ENCODE data around the gene PTPA. TPM values are rescaled to one million over a fixed set of nuclear protein-coding genes. Genes with fewer than 3 reads are reported as not detected.
"Not testable (repeated sequence)": the region's sequence is repeated elsewhere in the genome, so short reads cannot be mapped to it uniquely, and the experiment has no call there.

Gene PTPA
- total RNA-seq, 1 experiment from 2014 or later: 62.7 TPM

DNA sequence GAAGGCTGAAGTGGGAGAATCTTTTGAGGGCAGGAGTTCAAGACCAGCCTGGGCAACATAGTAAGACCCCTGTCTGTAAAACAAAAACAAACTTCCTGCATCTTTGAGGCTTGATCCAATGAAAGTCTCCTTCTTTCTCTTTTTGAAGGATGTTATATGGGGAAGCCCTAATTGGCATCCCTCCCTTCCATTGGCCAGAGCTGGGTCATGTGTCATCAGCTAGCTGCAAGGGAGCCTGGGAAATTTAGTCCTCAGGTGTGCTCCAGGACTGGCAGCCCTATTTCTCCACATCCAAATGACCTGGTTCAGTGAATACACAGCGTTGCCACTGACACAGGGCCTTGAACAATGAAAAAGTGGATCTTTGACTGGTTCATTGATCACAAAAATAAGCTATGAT lies 75.8 kb downstream of the PTPA start:
- no peak for DNase-seq
- Histone ChIP-seq H4K20me1 (ENCODE audit: insufficient read depth, low read depth, low read length) (no peaks in the 10 kb centered on the region), H3K36me3 (ENCODE audit: insufficient read depth, low read length) (no peaks in the 10 kb centered on the region), H3K79me2 (ENCODE audit: low read length) (no peaks in the 10 kb centered on the region), H3K27ac (ENCODE audit: low read length) (no peak overlapping the region), H3K4me3 (ENCODE audit: low read length) (no peak overlapping the region), H3K4me1 (ENCODE audit: low read length) (no peaks in the 10 kb centered on the region), H3K9me3 (ENCODE audit: low read length) (no peaks in the 10 kb centered on the region), H3K27me3 (ENCODE audit: low read length) (no peaks in the 10 kb centered on the region), H2AFZ (ENCODE audit: low read length) (no peak overlapping the region), H3K4me2 (ENCODE audit: low read depth, low read length, poor library complexity, severe bottlenecking) (no peak overlapping the region), H3K9ac (ENCODE audit: low read length) (no peak overlapping the region), H3K9me2 (replicated peaks; ENCODE audit: insufficient read depth, low read length) (no peaks in the 10 kb centered on the region)

DNA sequence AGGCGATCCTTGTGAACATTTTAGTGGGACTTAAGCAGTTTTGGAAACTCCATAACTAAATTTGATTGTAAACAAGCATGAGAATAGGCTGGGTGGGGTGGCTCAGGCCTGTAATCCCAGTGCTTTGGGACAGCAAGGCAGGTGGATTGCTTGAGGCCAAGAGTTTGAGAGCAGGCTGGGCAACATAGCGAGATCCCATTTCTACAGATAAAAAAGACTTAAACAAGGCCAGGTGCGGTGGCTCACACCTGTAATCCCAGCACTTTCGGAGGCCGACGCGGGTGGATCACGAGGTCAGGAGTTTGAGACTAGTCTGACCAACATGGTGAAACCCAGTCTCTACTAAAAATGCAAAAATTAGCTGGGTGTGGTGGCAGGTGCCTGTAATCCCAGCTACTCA lies 78.8 kb downstream of the PTPA start:
- H3K4me2 ChIP-seq (ENCODE audit: low read depth, low read length, poor library complexity, severe bottlenecking); H3K9me2 ChIP-seq (replicated peaks; ENCODE audit: insufficient read depth, low read length); H3K9ac ChIP-seq (ENCODE audit: low read length): not testable (repeated sequence)

GRCh38 chr9:129191234-129191633 lies 80.0 kb downstream of the PTPA start:
- Histone ChIP-seq H3K9me2 (replicated peaks; ENCODE audit: insufficient read depth, low read length) (no peaks in the 10 kb centered on the region), H3K4me2 (ENCODE audit: low read depth, low read length, poor library complexity, severe bottlenecking) (no peak overlapping the region), H3K36me3 (ENCODE audit: insufficient read depth, low read length) (no peaks in the 10 kb centered on the region), H4K20me1 (ENCODE audit: insufficient read depth, low read depth, low read length) (no peaks in the 10 kb centered on the region), H2AFZ (ENCODE audit: low read length) (no peak overlapping the region), H3K79me2 (ENCODE audit: low read length) (no peaks in the 10 kb centered on the region), H3K9ac (ENCODE audit: low read length) (no peak overlapping the region), H3K4me1 (ENCODE audit: low read length) (no peaks in the 10 kb centered on the region), H3K9me3 (ENCODE audit: low read length) (no peaks in the 10 kb centered on the region), H3K27ac (ENCODE audit: low read length) (no peak overlapping the region), H3K4me3 (ENCODE audit: low read length) (no peak overlapping the region), H3K27me3 (ENCODE audit: low read length) (0 out of 2 replicates have a peak, but pooled peaks cover 4% of the 10 kb centered on the region)
- no peak for DNase-seq

More for the DNA sequence above, 78.8 kb downstream of the PTPA start:
- H3K27ac ChIP-seq (ENCODE audit: low read length); H3K4me3 ChIP-seq (ENCODE audit: low read length); H3K9me3 ChIP-seq (ENCODE audit: low read length); H3K27me3 ChIP-seq (ENCODE audit: low read length); DNase-seq; H3K36me3 ChIP-seq (ENCODE audit: insufficient read depth, low read length); H2AFZ ChIP-seq (ENCODE audit: low read length); H4K20me1 ChIP-seq (ENCODE audit: insufficient read depth, low read depth, low read length); H3K4me1 ChIP-seq (ENCODE audit: low read length); H3K79me2 ChIP-seq (ENCODE audit: low read length): not testable (repeated sequence)

DNA sequence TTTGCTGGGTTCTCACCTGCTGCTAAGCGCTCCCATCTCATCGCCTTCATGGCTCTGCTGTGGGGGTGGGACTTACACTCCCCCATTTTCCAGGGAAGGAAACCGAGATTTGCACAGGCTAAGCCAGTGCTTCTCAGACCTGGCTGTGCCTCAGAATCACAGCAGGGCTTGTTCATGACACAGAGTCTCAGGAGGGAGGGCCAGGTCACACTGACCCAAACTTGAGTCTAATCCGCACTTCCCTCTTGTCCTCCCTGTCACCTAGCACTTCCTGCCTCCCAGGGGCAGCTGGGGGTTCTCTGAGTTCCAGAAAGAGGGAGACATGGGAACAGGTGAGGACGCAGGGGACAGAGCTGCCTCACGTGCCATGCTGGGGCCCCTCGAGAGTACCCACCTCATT lies 82.4 kb downstream of the PTPA start:
- Histone ChIP-seq H3K27me3 (ENCODE audit: low read length) (0 out of 2 replicates have a peak, but pooled peaks cover 4% of the 10 kb centered on the region), H3K27ac (ENCODE audit: low read length) (no peak overlapping the region), H3K9me2 (replicated peaks; ENCODE audit: insufficient read depth, low read length) (no peaks in the 10 kb centered on the region), H3K4me2 (ENCODE audit: low read depth, low read length, poor library complexity, severe bottlenecking) (no peak overlapping the region), H3K36me3 (ENCODE audit: insufficient read depth, low read length) (no peaks in the 10 kb centered on the region), H3K9me3 (ENCODE audit: low read length) (no peaks in the 10 kb centered on the region), H3K9ac (ENCODE audit: low read length) (no peak overlapping the region), H3K4me3 (ENCODE audit: low read length) (no peak overlapping the region), H2AFZ (ENCODE audit: low read length) (no peak overlapping the region), H4K20me1 (ENCODE audit: insufficient read depth, low read depth, low read length) (no peaks in the 10 kb centered on the region), H3K79me2 (ENCODE audit: low read length) (no peaks in the 10 kb centered on the region), H3K4me1 (ENCODE audit: low read length) (no peaks in the 10 kb centered on the region)
- DNase-seq: no peak

- H3K9me2 ChIP-seq (replicated peaks; ENCODE audit: insufficient read depth, low read length): no peaks in the 10 kb centered on the region
- H3K79me2 ChIP-seq (ENCODE audit: low read length): no peaks in the 10 kb centered on the region
- H3K27ac ChIP-seq (ENCODE audit: low read length): no peak overlapping the region
- H2AFZ ChIP-seq (ENCODE audit: low read length): no peak overlapping the region
- no peaks in the 10 kb centered on the region for H4K20me1 ChIP-seq (ENCODE audit: insufficient read depth, low read depth, low read length)
- H3K4me3 ChIP-seq (ENCODE audit: low read length): no peak overlapping the region
- 0 out of 2 replicates have a peak, but pooled peaks cover 4% of the 10 kb centered on the region for H3K27me3 ChIP-seq (ENCODE audit: low read length)
- no peak overlapping the region for H3K9ac ChIP-seq (ENCODE audit: low read length)
- no peak overlapping the region for H3K4me2 ChIP-seq (ENCODE audit: low read depth, low read length, poor library complexity, severe bottlenecking)
- H3K9me3 ChIP-seq (ENCODE audit: low read length): no peaks in the 10 kb centered on the region
- H3K4me1 ChIP-seq (ENCODE audit: low read length): no peaks in the 10 kb centered on the region
- no peaks in the 10 kb centered on the region for H3K36me3 ChIP-seq (ENCODE audit: insufficient read depth, low read length)
- no peak for DNase-seq
Observed at GRCh38 chr9:129194221-129194620, 83.0 kb downstream of the PTPA start.

DNA sequence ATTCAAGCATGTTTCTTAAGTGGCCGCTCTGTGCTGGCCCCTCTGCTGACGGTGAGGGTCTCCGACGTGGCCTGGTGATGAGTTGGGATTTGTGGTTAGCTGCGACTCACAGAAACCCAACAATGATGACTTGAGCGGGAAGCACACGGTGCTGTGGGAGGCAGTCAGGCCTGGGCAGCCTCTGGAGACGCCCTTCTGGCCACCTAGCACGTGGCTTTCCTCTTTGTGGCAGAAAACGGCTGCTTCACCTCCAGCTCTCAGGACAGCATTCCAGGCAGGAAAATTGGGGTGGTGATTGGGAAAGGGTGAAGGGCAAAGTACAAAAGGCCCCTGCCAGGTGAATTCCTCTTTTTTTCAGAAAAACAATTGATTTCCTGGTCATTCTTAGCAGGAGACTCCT lies 84.4 kb downstream of the PTPA start:
- no peaks in the 10 kb centered on the region for H3K79me2 ChIP-seq (ENCODE audit: low read length)
- H3K9me2 ChIP-seq (replicated peaks; ENCODE audit: insufficient read depth, low read length): no peaks in the 10 kb centered on the region
- no peaks in the 10 kb centered on the region for H3K9me3 ChIP-seq (ENCODE audit: low read length)
- H4K20me1 ChIP-seq (ENCODE audit: insufficient read depth, low read depth, low read length): no peaks in the 10 kb centered on the region
- H3K27me3 ChIP-seq (ENCODE audit: low read length): 0 out of 2 replicates have a peak, but pooled peaks cover 4% of the 10 kb centered on the region
- no peak overlapping the region for H3K4me2 ChIP-seq (ENCODE audit: low read depth, low read length, poor library complexity, severe bottlenecking)
- H3K9ac ChIP-seq (ENCODE audit: low read length): no peak overlapping the region
- no peak overlapping the region for H3K27ac ChIP-seq (ENCODE audit: low read length)
- no peaks in the 10 kb centered on the region for H3K4me1 ChIP-seq (ENCODE audit: low read length)
- DNase-seq: no peak
- H3K36me3 ChIP-seq (ENCODE audit: insufficient read depth, low read length): no peaks in the 10 kb centered on the region
- H3K4me3 ChIP-seq (ENCODE audit: low read length): no peak overlapping the region
- H2AFZ ChIP-seq (ENCODE audit: low read length): no peak overlapping the region

GRCh38 chr9:129197045-129197444 lies 85.8 kb downstream of the PTPA start:
- not testable (repeated sequence) for H3K4me2 ChIP-seq (ENCODE audit: low read depth, low read length, poor library complexity, severe bottlenecking); H3K27me3 ChIP-seq (ENCODE audit: low read length); H3K27ac ChIP-seq (ENCODE audit: low read length); H3K4me3 ChIP-seq (ENCODE audit: low read length); H3K9me3 ChIP-seq (ENCODE audit: low read length); H3K79me2 ChIP-seq (ENCODE audit: low read length); H3K36me3 ChIP-seq (ENCODE audit: insufficient read depth, low read length); H4K20me1 ChIP-seq (ENCODE audit: insufficient read depth, low read depth, low read length); H3K9ac ChIP-seq (ENCODE audit: low read length); DNase-seq; H2AFZ ChIP-seq (ENCODE audit: low read length); H3K4me1 ChIP-seq (ENCODE audit: low read length); H3K9me2 ChIP-seq (replicated peaks; ENCODE audit: insufficient read depth, low read length)

- H3K4me3 ChIP-seq (ENCODE audit: low read length): no peak overlapping the region
- no peak for DNase-seq
- no peak overlapping the region for H3K27ac ChIP-seq (ENCODE audit: low read length)
- H2AFZ ChIP-seq (ENCODE audit: low read length): no peak overlapping the region
- H3K4me1 ChIP-seq (ENCODE audit: low read length): no peaks in the 10 kb centered on the region
- no peak overlapping the region for H3K9ac ChIP-seq (ENCODE audit: low read length)
- H3K36me3 ChIP-seq (ENCODE audit: insufficient read depth, low read length): no peaks in the 10 kb centered on the region
- H3K9me2 ChIP-seq (replicated peaks; ENCODE audit: insufficient read depth, low read length): no peaks in the 10 kb centered on the region
- H3K79me2 ChIP-seq (ENCODE audit: low read length): no peaks in the 10 kb centered on the region
- H3K4me2 ChIP-seq (ENCODE audit: low read depth, low read length, poor library complexity, severe bottlenecking): no peak overlapping the region
- no peaks in the 10 kb centered on the region for H3K9me3 ChIP-seq (ENCODE audit: low read length)
- no peaks in the 10 kb centered on the region for H4K20me1 ChIP-seq (ENCODE audit: insufficient read depth, low read depth, low read length)
- H3K27me3 ChIP-seq (ENCODE audit: low read length): 0 out of 2 replicates have a peak, but pooled peaks cover 4% of the 10 kb centered on the region
Observed at GRCh38 chr9:129197978-129198318, 86.7 kb downstream of the PTPA start.

Data from Karpas-422 (cell line).